ENCODE results near the gene CATSPERZ.

DNA sequence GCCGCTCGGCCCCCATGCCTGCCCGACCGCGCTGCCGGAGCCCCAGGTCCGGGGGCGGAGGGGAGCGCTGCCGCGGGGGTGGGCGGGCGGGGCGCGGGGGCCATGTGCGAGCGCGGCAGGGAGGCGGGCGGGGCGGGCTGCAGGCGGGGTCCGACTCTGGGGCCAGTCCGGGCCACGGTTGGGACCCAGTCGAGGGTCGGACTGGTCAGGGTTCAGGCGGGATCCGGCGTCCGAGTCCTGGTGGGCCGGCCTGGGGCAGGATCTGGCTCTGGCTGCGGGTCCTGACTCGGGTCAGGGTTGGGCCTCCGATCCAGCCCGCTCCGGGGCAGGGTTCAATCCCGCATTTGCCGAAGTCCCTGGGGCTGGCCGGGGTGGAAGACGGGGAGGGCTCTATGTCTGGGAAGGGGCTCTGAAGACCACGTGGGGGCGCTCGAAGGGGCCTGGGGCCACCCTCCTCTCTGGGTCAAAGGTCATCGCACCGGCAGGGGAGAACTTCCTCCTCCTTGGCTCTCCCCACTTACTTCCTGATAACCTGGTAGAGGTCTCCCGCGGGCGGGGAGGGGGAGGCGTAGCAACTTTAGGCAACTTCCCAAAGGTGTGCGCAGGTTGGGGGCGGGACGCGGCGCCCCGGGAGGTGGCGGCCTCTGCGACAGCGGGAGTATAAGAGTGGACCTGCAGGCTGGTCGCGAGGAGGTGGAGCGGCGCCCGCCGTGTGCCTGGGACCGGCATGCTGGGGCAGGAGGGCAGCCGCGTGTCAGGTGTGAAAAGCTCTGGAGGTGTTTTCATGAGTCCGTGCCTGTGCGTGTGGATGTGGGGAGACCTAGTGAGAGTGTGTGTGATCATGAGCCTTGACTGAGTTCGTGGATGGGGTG, 5.8 kb downstream of the CATSPERZ start:
- TF ChIP-seq CTCF (IDR thresholded peaks at IDR 0.05): peak in 1 of 3 experiments; percentile 10
- TF ChIP-seq POLR2A (IDR thresholded peaks at IDR 0.05; ENCODE audit: low read depth): no peak
- no peak for TF ChIP-seq EP300 (IDR thresholded peaks at IDR 0.05)
- no peak for TF ChIP-seq POLR2AphosphoS5 (IDR thresholded peaks at IDR 0.05)

Data from esophagus muscularis mucosa (tissue), 4 donors.